Measurements from ENCODE around the gene RBM10. TPM values are rescaled to one million over a fixed set of nuclear protein-coding genes. Genes with fewer than 3 reads are reported as not detected.
"Not testable (repeated sequence)": the region's sequence is repeated elsewhere in the genome, so short reads cannot be mapped to it uniquely, and the experiment has no call there.

The RBM10 gene
- total and polyA plus RNA-seq, 2 of the 13 experiments (the other 11 are each of a cell fraction or from before 2014, with no cell fraction given) = 15.9 to 43.1 TPM

DNA sequence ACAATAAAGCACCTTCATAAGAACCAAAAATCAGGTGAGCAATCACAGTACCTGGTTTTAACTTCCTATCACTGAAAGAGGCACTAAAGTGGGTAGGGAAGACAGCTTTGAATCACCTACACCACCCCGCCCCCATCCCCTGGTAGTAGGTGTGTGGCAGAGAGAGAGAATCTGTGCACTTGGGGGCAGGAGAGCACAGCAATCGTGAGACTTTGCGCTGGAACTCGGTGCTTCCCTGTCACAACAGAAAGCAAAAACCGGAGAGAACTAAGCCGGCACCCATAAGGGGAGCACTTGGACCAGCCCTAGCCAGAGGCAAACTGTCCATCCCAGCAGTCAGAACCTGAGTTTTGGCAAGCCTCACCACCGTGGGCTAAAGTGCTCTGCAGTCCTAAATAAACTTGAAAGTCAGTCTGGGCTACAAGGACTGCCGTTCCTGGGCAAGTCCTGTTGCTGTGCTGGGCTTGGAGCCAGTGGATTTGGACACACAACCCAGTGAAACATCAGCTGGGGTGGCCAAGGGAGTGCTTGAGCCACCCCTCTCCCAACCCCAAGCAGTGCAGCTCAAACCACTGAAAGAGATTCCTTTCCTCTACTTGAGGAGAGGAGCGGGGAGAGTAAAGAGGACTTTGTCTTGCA, 32.6 kb upstream of the RBM10 start (continued):
- TF ChIP-seq ZZZ3 (CRISPR knock-in tag; IDR thresholded peaks at IDR 0.05; ENCODE audit: borderline replicate concordance) = no peak

DNA sequence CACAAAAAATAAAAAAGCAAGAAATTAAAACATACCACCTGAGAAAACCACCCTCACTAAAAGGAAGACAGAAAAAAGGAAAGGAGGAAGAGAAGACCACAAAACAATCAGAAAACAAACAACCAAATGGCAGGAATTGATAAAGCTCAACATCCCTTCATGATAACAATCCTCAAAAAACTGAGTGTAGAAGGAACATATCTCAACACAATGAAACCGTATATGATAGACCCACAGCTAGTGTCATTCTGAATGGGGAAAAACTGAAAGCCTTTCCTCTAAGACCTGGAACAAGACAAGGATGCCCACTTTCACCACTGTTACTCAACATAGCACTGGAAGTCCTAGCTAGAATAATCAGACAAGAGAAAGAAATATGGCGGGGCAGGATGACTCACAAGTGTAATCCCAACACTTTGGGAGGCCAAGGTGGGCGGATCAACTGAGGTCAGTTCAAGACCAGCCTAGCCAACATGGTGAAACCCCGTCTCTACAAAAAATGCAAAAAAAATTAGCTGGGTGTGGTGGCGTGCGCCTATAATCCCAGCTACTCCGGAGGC, 28.4 kb upstream of the RBM10 start:
- CTCF ChIA-PET (ENCODE audit: low intra/inter-chr PET ratio, low total read pairs); POLR2A ChIA-PET; H3K4me1 ChIP-seq (ENCODE audit: insufficient read depth, low read length): not testable (repeated sequence)

DNA sequence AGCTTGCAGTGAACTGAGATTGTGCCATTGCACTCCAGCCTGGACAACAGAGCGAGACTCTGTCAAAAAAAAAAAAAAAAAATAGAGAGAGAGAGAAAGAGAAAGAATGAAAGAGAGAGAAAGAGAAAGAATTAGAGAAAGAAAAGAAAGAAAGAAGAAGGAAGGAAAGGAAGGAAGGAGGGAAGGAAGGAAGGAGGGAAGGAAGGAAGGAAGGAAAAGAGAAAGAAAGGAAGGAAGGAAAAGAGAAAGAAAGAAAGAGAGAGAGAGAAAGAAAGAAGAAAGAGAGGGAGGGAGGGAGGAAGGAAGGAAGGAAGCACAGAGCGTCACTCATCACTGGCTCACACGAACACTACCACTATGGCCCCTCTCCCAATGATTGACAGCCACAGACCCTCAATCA, 20.6 kb upstream of the RBM10 start:
- DNase-seq (ENCODE audit: low spot score); ATAC-seq; H3K4me1 ChIP-seq (ENCODE audit: insufficient read depth, low read length); H3K36me3 ChIP-seq (replicated peaks in 1 of 2; ENCODE audit: control insufficient read depth in 1 of 2, insufficient read depth in 2 of 2, low read length in 2 of 2); in situ Hi-C loops (cut with HindIII; ENCODE audit: extremely low pct_ligation_motif_present, low pct_unique_long_range_greater_than_20kb); CTCF ChIA-PET (ENCODE audit: low intra/inter-chr PET ratio, low total read pairs); intact Hi-C loops (cut with micrococcal nuclease; ENCODE audit: unreplicated experiment); BruUV-seq (replicated peaks); H3K9me3 ChIP-seq (ENCODE audit: low read length); H3K4me2 ChIP-seq (ENCODE audit: low read depth, low read length); H3K27ac ChIP-seq (ENCODE audit: extremely low read length, insufficient read depth, low read length); H3K4me3 ChIP-seq (replicated peaks in 1 of 3; ENCODE audit: insufficient read depth in 1 of 3, low read depth in 2 of 3, low read length in 3 of 3); H3K27me3 ChIP-seq (ENCODE audit: control insufficient read depth in 1 of 2, insufficient read depth in 2 of 2, low read length in 2 of 2); H3K79me2 ChIP-seq (ENCODE audit: insufficient read depth, low read length); POLR2A ChIA-PET; H3K9ac ChIP-seq (ENCODE audit: insufficient read depth, low read depth, low read length); H2AFZ ChIP-seq (ENCODE audit: low read length); FAIRE-seq; H4K20me1 ChIP-seq (ENCODE audit: insufficient read depth, low read length): not testable (repeated sequence)
- WGBS (ENCODE audit: low lambda C conversion rate) = 75% methylated on average over 3 of the region's 3 CpGs

More for the DNA sequence above, 28.4 kb upstream of the RBM10 start:
- H3K9ac ChIP-seq (ENCODE audit: insufficient read depth, low read depth, low read length); H3K4me3 ChIP-seq (replicated peaks in 1 of 3; ENCODE audit: insufficient read depth in 1 of 3, low read depth in 2 of 3, low read length in 3 of 3); H3K27me3 ChIP-seq (ENCODE audit: control insufficient read depth in 1 of 2, insufficient read depth in 2 of 2, low read length in 2 of 2); H3K4me2 ChIP-seq (ENCODE audit: low read depth, low read length); DNase-seq (ENCODE audit: low spot score); BruUV-seq (replicated peaks); H3K9me3 ChIP-seq (ENCODE audit: low read length); intact Hi-C loops (cut with micrococcal nuclease; ENCODE audit: unreplicated experiment); H4K20me1 ChIP-seq (ENCODE audit: insufficient read depth, low read length); H3K27ac ChIP-seq (ENCODE audit: extremely low read length, insufficient read depth, low read length); H3K36me3 ChIP-seq (replicated peaks in 1 of 2; ENCODE audit: control insufficient read depth in 1 of 2, insufficient read depth in 2 of 2, low read length in 2 of 2); H2AFZ ChIP-seq (ENCODE audit: low read length); H3K79me2 ChIP-seq (ENCODE audit: insufficient read depth, low read length); ATAC-seq; in situ Hi-C loops (cut with HindIII; ENCODE audit: extremely low pct_ligation_motif_present, low pct_unique_long_range_greater_than_20kb): not testable (repeated sequence)
- 92% methylated on average over 7 of the region's 7 CpGs for WGBS (ENCODE audit: low lambda C conversion rate)
- FAIRE-seq = peak; percentile 26

Measured in HepG2 (cell line).